HL-60/S4 treated with retinoic acid at 250 ng/mL for 4 days and 3 days (cell line): ENCODE measurements around the gene PIK3CD.

Source experiments
- in situ Hi-C: fragments of 300-500 bp; cut with MboI; formaldehyde crosslinking; loops from 2 replicates; pipeline ENCODE4 v1.7.0; 2022; ENCODE audit warnings: low sequenced_read_pairs

PIK3CD gene

GRCh38 chr1:9651565-9652378 lies at the start of gene PIK3CD:
PIK3CD (plus strand) TSS chr1:9651731; CDS start chr1:9710456, 58,725 bp downstream.
- in situ Hi-C loops: no loop called here

DNA sequence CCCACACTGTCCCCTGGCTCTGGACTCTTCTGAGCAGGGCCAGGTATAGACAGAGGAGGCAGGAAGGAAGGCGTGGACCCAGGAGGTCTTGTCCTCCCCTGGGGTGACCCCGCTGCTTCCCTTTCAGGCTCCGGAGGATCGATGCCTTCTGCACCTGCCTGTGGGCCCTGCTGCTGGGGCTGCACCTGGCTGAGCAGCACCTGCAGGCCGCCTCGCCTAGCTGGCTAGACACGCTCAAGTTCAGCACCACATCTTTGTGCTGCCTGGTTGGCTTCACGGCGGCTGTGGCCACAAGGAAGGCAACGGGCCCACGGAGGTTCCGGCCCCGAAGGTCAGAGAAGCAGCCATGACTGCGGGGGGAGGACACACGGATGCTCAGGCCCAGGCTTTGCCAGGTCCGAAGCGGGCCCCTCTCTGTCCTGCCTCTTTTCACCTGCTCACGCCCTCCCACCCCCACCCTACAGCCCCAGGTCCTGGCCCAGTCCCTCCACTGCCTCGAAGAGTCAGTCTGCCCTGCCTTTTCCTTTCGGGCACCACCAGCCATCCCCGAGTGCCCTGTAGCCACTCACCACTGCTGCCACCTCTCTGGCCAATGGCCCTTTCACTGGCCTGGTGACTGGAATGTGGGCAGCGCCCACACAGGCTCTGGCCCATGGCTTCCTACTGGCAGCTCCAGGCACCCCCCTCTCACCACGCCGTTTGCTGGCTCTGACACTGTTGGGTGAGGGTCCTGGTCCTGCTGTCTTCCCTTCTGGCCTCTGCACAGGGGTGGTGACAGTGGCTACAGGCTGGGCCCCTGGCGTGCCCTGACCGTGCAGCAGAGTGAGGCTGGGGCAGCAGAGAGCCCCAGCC lies 49.4 kb upstream of the PIK3CD start:
- in situ Hi-C loops: loop anchor here (25.0 kb wide), 1 partner anchor 260 kb away; no protein-coding TSS in a partner anchor

DNA sequence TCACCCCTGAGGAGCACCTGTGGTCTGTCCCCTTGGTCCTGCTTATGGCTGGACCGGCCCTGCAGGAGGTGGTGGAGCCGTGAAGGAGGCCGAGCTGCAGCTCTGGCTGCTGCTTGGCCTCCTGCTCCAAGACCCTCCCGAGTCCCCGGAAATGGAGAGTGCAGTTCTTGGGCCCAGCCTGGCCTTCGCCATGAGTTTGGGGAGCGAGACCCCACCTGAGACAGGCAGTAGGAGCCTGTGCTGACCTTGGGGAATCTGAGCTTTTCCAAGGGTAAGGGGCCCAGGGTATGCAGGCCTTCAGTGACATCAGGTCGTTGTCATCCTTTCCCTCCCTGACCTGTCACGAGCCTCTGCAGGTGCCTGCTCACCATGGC lies 48.8 kb upstream of the PIK3CD start:
- in situ Hi-C loops: loop anchor here (25.0 kb wide), 1 partner anchor 260 kb away; no protein-coding TSS in a partner anchor

- in situ Hi-C loops: loop anchor here (25.0 kb wide), 1 partner anchor 259 kb away; no protein-coding TSS in a partner anchor
Measured at GRCh38 chr1:9603307-9603706, 48.2 kb upstream of the PIK3CD start.

GRCh38 chr1:9603766-9604753 lies 47.5 kb upstream of the PIK3CD start:
- in situ Hi-C loops: loop anchor here (25.0 kb wide), 1 partner anchor 258 kb away; no protein-coding TSS in a partner anchor

GRCh38 chr1:9604836-9605235 lies 46.7 kb upstream of the PIK3CD start:
- in situ Hi-C loops: loop anchor here (25.0 kb wide), 1 partner anchor 257 kb away; no protein-coding TSS in a partner anchor

- in situ Hi-C loops: loop anchor here (25.0 kb wide), 1 partner anchor 256 kb away; no protein-coding TSS in a partner anchor
Measured at GRCh38 chr1:9605946-9606455, 45.5 kb upstream of the PIK3CD start.

GRCh38 chr1:9606458-9606857 lies 45.1 kb upstream of the PIK3CD start:
- in situ Hi-C loops: loop anchor here (25.0 kb wide), 1 partner anchor 256 kb away; no protein-coding TSS in a partner anchor

GRCh38 chr1:9606948-9607347 lies 44.6 kb upstream of the PIK3CD start:
- in situ Hi-C loops: loop anchor here (25.0 kb wide), 1 partner anchor 255 kb away; no protein-coding TSS in a partner anchor

- in situ Hi-C loops: loop anchor here (25.0 kb wide), 1 partner anchor 255 kb away; no protein-coding TSS in a partner anchor
Measured at GRCh38 chr1:9607352-9607751, 44.2 kb upstream of the PIK3CD start.

DNA sequence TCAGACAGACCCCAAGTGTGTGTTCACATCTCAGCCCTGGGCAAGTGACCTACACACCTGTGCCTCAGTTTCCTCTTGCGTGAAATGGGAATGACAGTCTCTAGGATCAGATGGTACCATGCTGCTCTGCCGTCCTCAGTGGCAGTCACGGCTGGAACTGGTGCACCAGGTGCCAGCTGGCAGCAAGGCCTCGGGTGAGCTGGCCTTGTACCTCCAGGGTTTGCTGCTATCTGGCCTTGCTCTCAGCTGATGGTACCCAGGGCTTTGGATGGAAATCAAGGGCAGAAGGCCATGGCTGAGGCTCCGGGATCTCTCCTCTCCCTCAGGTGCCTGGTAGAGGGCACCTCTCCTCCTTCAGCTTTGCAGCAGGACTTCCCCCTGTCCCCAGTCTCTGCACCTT lies 41.5 kb upstream of the PIK3CD start:
- in situ Hi-C loops: loop anchor here (25.0 kb wide), 1 partner anchor 252 kb away; no protein-coding TSS in a partner anchor

DNA sequence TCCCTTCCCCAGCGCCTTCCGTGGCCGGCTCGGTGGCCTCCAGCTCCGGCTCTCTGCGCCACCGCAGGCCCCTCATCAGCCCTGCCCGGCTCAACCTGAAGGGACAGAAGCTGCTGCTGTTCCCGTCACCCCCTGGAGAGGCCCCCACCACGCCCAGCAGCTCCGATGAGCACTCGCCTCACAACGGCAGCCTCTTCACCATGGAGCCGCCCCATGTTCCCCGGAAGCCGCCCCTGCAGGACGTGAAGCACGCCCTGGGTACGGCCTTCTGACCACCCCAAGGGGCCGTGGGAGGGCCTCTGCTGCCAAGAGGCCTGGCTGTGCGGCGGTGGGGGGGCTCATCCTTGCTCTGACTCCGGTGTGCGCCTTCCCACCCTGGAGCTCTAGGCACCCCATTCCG lies 41.0 kb upstream of the PIK3CD start:
- in situ Hi-C loops: loop anchor here (25.0 kb wide), 1 partner anchor 252 kb away; no protein-coding TSS in a partner anchor

GRCh38 chr1:9611716-9612115 lies 39.8 kb upstream of the PIK3CD start:
- in situ Hi-C loops: loop anchor here (25.0 kb wide), 1 partner anchor 251 kb away; no protein-coding TSS in a partner anchor

- in situ Hi-C loops: loop anchor here (25.0 kb wide), 1 partner anchor 250 kb away; no protein-coding TSS in a partner anchor
Measured at GRCh38 chr1:9612162-9612845, 39.2 kb upstream of the PIK3CD start.

DNA sequence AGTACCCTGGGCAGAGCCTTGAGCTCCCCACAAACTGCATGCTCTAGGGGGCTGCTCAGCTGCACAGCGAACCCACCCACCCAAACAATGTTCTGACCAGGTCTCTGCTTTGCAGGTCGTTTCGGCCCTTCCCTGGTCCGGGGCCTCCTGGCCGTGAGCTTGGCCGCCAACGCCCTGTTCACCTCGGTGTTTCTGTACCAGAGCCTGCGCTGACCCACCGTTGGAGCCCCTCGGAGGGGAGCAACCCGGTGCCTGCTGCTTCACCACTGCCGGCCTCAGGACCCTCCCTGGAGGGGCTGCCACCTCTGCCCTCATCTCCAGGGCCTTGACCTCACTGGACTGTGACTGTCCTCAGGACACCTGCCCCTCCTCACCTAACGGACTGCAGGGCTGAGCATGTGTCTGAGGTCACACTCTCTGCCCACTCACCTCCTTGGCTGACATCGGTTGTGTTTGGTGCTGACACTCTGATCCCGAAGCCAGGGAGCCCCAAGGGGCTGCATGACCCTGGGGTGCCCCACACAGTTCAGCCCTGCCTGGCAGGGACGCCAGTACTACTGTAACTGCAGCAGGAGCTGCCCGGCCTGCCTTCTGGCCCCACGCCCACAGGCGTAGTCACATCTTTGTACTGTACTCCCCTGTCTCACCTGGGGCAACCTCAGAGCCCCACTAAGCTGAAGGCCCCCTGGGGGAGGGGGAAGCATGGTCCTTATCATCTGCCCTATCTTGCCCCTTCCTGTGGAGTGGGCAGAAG lies 38.5 kb upstream of the PIK3CD start:
- in situ Hi-C loops: loop anchor here (25.0 kb wide), 1 partner anchor 249 kb away; no protein-coding TSS in a partner anchor

DNA sequence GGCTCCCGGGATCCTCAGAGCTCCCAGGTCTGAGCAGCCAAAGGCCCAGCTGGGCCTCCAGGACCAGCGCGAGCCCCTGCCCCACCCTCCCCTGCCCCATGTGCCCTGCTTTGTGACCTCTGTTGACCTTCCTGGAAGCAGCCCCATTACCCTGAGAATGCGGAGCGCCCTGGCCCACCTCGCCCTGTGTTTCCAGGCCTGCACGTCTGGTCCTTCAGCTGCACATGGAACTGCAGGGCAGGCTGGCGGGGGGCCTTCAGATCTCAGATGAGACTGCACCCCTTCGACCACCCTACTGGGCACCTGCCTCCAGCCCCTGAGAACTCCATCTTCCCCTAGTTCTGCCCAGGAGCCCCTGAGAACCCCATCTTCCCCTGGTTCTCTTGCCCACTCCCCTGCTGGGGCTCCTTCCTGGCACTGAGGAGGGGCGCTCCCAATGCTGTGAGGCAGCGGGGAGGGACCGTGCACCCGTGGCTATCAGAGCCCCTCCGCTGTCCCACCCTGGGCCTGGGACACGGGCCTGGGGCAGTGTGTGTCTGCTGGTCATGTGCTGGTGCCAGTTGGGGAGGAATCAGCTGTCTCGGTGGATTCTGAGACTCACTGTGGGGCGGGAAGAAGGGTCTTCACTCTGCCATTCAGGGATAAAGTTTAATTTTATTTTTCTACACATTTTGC lies 37.8 kb upstream of the PIK3CD start:
- in situ Hi-C loops: loop anchor here (25.0 kb wide), 1 partner anchor 249 kb away; no protein-coding TSS in a partner anchor

GRCh38 chr1:9615316-9616063 lies 36.0 kb upstream of the PIK3CD start:
- in situ Hi-C loops: loop anchor here (25.0 kb wide), 1 partner anchor 247 kb away; no protein-coding TSS in a partner anchor
